ENCODE results near the gene NSUN2.
A peak's percentile ranks its signal among the peaks of the same experiment; 100 is the strongest.

Gene NSUN2

GRCh38 chr5:6644794-6645241 is 12.0 kb upstream of the NSUN2 start:
- no peak for DNase-seq (ENCODE audit: low read depth in 2 of 2)

- no peak for DNase-seq (ENCODE audit: low read depth in 2 of 2)
These were observed 9.8 kb upstream of the NSUN2 start for GRCh38 chr5:6642655-6643054.

- DNase-seq (ENCODE audit: low read depth in 2 of 2): no peak
These were observed 5.4 kb upstream of the NSUN2 start for GRCh38 chr5:6638236-6638635.

- no peak for DNase-seq (ENCODE audit: low read depth in 2 of 2)
These were observed 4.7 kb upstream of the NSUN2 start for GRCh38 chr5:6637590-6637989.

GRCh38 chr5:6637022-6637421 is 4.2 kb upstream of the NSUN2 start:
- DNase-seq (ENCODE audit: low read depth in 2 of 2): no peak

GRCh38 chr5:6636293-6636692 is 3.4 kb upstream of the NSUN2 start:
- no peak for DNase-seq (ENCODE audit: low read depth in 2 of 2)

- DNase-seq (ENCODE audit: low read depth in 2 of 2): no peak
These were observed 2.1 kb upstream of the NSUN2 start for GRCh38 chr5:6634788-6635430.

GRCh38 chr5:6634306-6634705 is 1.5 kb upstream of the NSUN2 start:
- no peak for DNase-seq (ENCODE audit: low read depth in 2 of 2)

- DNase-seq (ENCODE audit: low read depth in 2 of 2): peak; percentile 1 to 7
These were observed 813 bp upstream of the NSUN2 start for GRCh38 chr5:6633469-6634245.

GRCh38 chr5:6632324-6632887 is 438 bp downstream of the NSUN2 start:
- peak; percentile 0 for DNase-seq (ENCODE audit: low read depth in 2 of 2)

- DNase-seq (ENCODE audit: low read depth in 2 of 2): no peak
These were observed 1.4 kb downstream of the NSUN2 start for GRCh38 chr5:6631441-6631840.

- DNase-seq (ENCODE audit: low read depth in 2 of 2): no peak
These were observed 6.3 kb downstream of the NSUN2 start for GRCh38 chr5:6626508-6626907.

GRCh38 chr5:6623941-6624340 is 8.9 kb downstream of the NSUN2 start:
- DNase-seq (ENCODE audit: low read depth in 2 of 2): no peak

GRCh38 chr5:6623228-6623627 is 9.6 kb downstream of the NSUN2 start:
- no peak for DNase-seq (ENCODE audit: low read depth in 2 of 2)

- DNase-seq (ENCODE audit: low read depth in 2 of 2): no peak
These were observed 16.2 kb downstream of the NSUN2 start for GRCh38 chr5:6616632-6617031.

- no peak for DNase-seq (ENCODE audit: low read depth in 2 of 2)
These were observed 17.6 kb downstream of the NSUN2 start for GRCh38 chr5:6615034-6615815.

GRCh38 chr5:6611334-6612256 is 21.2 kb downstream of the NSUN2 start:
- DNase-seq (ENCODE audit: low read depth in 2 of 2): no peak

GRCh38 chr5:6608016-6608415 is 24.8 kb downstream of the NSUN2 start:
- no peak for DNase-seq (ENCODE audit: low read depth in 2 of 2)

- DNase-seq (ENCODE audit: low read depth in 2 of 2): no peak
These were observed 25.3 kb downstream of the NSUN2 start for GRCh38 chr5:6607559-6607936.

GRCh38 chr5:6606884-6607558 is 25.8 kb downstream of the NSUN2 start:
- DNase-seq (ENCODE audit: low read depth in 2 of 2): no peak

- DNase-seq (ENCODE audit: low read depth in 2 of 2): no peak
These were observed 27.9 kb downstream of the NSUN2 start for GRCh38 chr5:6604946-6605345.

All from stimulated activated CD4-positive, alpha-beta T cell treated with anti-CD3 and anti-CD28 coated beads, Interleukin-1b, Interleukin-23, amount 100 ng/mL, for 1 hour (primary cell).